ENCODE results near the gene IQGAP2. TPM values are rescaled to one million over a fixed set of nuclear protein-coding genes. Genes with fewer than 3 reads are reported as not detected.

Gene IQGAP2
- total and polyA plus RNA-seq, 9 of the 15 experiments (the other 6 are each of a cell fraction or from before 2014, with no cell fraction given): 8.7 to 23.2 (median 17.4) TPM

DNA sequence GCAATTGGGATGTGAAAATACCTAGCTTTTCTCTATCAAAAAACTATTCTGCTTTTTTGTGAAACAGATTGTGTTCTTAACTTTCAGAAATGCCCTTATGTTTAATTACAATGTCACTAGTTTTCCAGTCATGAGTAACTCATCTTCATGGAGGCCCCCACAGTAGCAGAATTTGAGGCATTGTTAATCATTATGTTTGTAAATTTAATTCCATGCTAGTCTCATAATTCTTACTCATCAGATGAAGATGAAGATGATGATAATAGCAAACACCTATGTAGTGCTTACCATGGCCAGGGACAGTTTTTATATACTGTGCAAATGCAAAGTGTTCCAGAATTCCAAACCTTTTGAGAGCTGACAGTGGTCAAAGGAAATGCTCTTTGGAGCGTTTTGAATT, 285.1 kb downstream of the IQGAP2 start:
- no peak for ATAC-seq
- in situ Hi-C loops (cut with MboI) (no loop called here), intact Hi-C loops (cut with micrococcal nuclease) (no loop called here)
- H3K27ac ChIP-seq (ENCODE audit: extremely low read depth, low read depth, low read length): no peak overlapping the region
- H3K4me3 ChIP-seq: no peak overlapping the region
- TF ChIP-seq MAX (CRISPR knock-in tag; IDR thresholded peaks at IDR 0.05): no peak
- no peak for TF ChIP-seq HIVEP1 (CRISPR knock-in tag; IDR thresholded peaks at IDR 0.05)
- no peak for TF ChIP-seq MYC (IDR thresholded peaks at IDR 0.05; ENCODE audit: low read depth, low read length)
- TF ChIP-seq MYC (CRISPR knock-in tag; IDR thresholded peaks at IDR 0.05; ENCODE audit: borderline replicate concordance, low read depth): no peak
- TF ChIP-seq HDAC1 (IDR thresholded peaks at IDR 0.05): no peak
- no peak for TF ChIP-seq ZNF644 (tag; IDR thresholded peaks at IDR 0.05; ENCODE audit: low read depth)
- TF ChIP-seq, protein P1, sequence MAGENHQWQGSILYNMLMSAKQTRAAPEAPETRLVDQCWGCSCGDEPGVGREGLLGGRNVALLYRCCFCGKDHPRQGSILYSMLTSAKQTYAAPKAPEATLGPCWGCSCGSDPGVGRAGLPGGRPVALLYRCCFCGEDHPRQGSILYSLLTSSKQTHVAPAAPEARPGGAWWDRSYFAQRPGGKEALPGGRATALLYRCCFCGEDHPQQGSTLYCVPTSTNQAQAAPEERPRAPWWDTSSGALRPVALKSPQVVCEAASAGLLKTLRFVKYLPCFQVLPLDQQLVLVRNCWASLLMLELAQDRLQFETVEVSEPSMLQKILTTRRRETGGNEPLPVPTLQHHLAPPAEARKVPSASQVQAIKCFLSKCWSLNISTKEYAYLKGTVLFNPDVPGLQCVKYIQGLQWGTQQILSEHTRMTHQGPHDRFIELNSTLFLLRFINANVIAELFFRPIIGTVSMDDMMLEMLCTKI (IDR thresholded peaks at IDR 0.05; ENCODE audit: partially characterized antibody): no peak
- TF ChIP-seq ZNF347 (CRISPR knock-in tag; IDR thresholded peaks at IDR 0.05; ENCODE audit: low read depth): no peak
- no peak for TF ChIP-seq SRF (CRISPR knock-in tag; IDR thresholded peaks at IDR 0.05)
- no peak for TF ChIP-seq ZZZ3 (IDR thresholded peaks at IDR 0.05)
- TF ChIP-seq, protein P2, sequence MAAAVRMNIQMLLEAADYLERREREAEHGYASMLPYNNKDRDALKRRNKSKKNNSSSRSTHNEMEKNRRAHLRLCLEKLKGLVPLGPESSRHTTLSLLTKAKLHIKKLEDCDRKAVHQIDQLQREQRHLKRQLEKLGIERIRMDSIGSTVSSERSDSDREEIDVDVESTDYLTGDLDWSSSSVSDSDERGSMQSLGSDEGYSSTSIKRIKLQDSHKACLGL (CRISPR knock-in tag; IDR thresholded peaks at IDR 0.05; ENCODE audit: borderline replicate concordance, poor library complexity, severe bottlenecking): no peak
- no peak for TF ChIP-seq ZNF277 (CRISPR knock-in tag; IDR thresholded peaks at IDR 0.05; ENCODE audit: borderline replicate concordance)
- TF ChIP-seq RBM25 (IDR thresholded peaks at IDR 0.05; ENCODE audit: low read depth, low read length, severe bottlenecking): no peak
- TF ChIP-seq MED1 (CRISPR knock-in tag; IDR thresholded peaks at IDR 0.05; ENCODE audit: borderline replicate concordance): no peak
- TF ChIP-seq ARID1B (IDR thresholded peaks at IDR 0.05): no peak
- no peak for TF ChIP-seq MAFK (IDR thresholded peaks at IDR 0.05; ENCODE audit: low read length)
- TF ChIP-seq ZNF324 (CRISPR knock-in tag; IDR thresholded peaks at IDR 0.05): no peak
- no peak for TF ChIP-seq MYBL2 (IDR thresholded peaks at IDR 0.05; ENCODE audit: low read depth)
- TF ChIP-seq MYBL2 (CRISPR knock-in tag; IDR thresholded peaks at IDR 0.05; ENCODE audit: borderline replicate concordance): no peak
- H3K79me2 ChIP-seq (ENCODE audit: control insufficient read depth, insufficient read depth, low read length): no peaks in the 10 kb centered on the region
- H3K36me3 ChIP-seq (ENCODE audit: control insufficient read depth, insufficient read depth, low read length): no peaks in the 10 kb centered on the region
- WGBS (ENCODE audit: insufficient coverage, low coverage, missing lambda C conversion rate): 40% methylated on average over 1 of the region's 1 CpG
- ChIA-PET POLR2A (interaction anchor here (0.7 to 2.6 kb wide), 2 partner anchors 17 to 269 kb away, joined by 3 to 9 read pairs; no protein-coding TSS in a partner anchor), CTCF (ENCODE audit: low intra/inter-chr PET ratio) (no interaction called here)
- peaks cover 0 to 18% of the 10 kb centered on the region in 2 experiments; a peak in 4 of 5 replicates for H3K4me1 ChIP-seq (replicated peaks in 1 of 2; ENCODE audit: control insufficient read depth in 2 of 2, insufficient read depth in 2 of 2, low read length in 2 of 2)
- no peak for DNase-seq (ENCODE audit: extremely low read depth in 1 of 4, low spot score in 3 of 4)
- no peaks in the 10 kb centered on the region for H3K9me3 ChIP-seq (replicated peaks; ENCODE audit: control insufficient read depth, insufficient read depth, low read depth, low read length)
- H3K9ac ChIP-seq (ENCODE audit: insufficient read depth in 1 of 2, low read depth in 2 of 2, low read length in 2 of 2): no peak overlapping the region
- FAIRE-seq: no peak
- no peak overlapping the region for H3K4me2 ChIP-seq (ENCODE audit: insufficient read depth, low read length)
- no peaks in the 10 kb centered on the region for H4K20me1 ChIP-seq (replicated peaks; ENCODE audit: control insufficient read depth, insufficient read depth, low read length)
- no peaks in the 10 kb centered on the region for H3K9me1 ChIP-seq (ENCODE audit: control insufficient read depth, insufficient read depth, low read length)
- no TSS peak for BruUV-seq (replicated peaks)
- H2AFZ ChIP-seq (ENCODE audit: low read depth, low read length): no peak overlapping the region
- H3K27me3 ChIP-seq (ENCODE audit: control insufficient read depth in 2 of 2, insufficient read depth in 2 of 2, low read length in 2 of 2): no peaks in the 10 kb centered on the region
